GM18508 (cell line): ENCODE results near the gene SAC3D1.

Experiments used
- ATAC-seq: cut with Tn5 transposase; IDR thresholded peaks from one replicate; pipeline ENCODE4 v1.9.1; 2021; ENCODE audit warnings: moderate number of reproducible peaks; ENCODE audit not compliant: insufficient read depth, unreplicated experiment

The SAC3D1 gene

GRCh38 chr11:65058419-65059054 lies 17.5 kb downstream of the SAC3D1 start, which contains the start of gene NAALADL1:
NAALADL1 (minus strand) TSS chr11:65058553; CDS start chr11:65058521, 32 bp downstream.
- no peak for ATAC-seq

- no peak for ATAC-seq
These were observed 18.5 kb downstream of the SAC3D1 start for GRCh38 chr11:65059523-65059922.

- ATAC-seq: no peak
These were observed 19.2 kb downstream of the SAC3D1 start for GRCh38 chr11:65059959-65060824.

GRCh38 chr11:65060913-65061408 lies 20.0 kb downstream of the SAC3D1 start:
- no peak for ATAC-seq

GRCh38 chr11:65063532-65063931 lies 22.5 kb downstream of the SAC3D1 start:
- no peak for ATAC-seq

GRCh38 chr11:65064847-65065240 lies 23.8 kb downstream of the SAC3D1 start:
- no peak for ATAC-seq

GRCh38 chr11:65065851-65066250 lies 24.8 kb downstream of the SAC3D1 start:
- ATAC-seq: no peak

GRCh38 chr11:65066315-65066714 lies 25.3 kb downstream of the SAC3D1 start:
- ATAC-seq: no peak

- ATAC-seq: no peak
These were observed 25.8 kb downstream of the SAC3D1 start for GRCh38 chr11:65066805-65067291.

GRCh38 chr11:65067446-65067845 lies 26.4 kb downstream of the SAC3D1 start:
- ATAC-seq: no peak

GRCh38 chr11:65069217-65069616 lies 28.2 kb downstream of the SAC3D1 start:
- no peak for ATAC-seq

- no peak for ATAC-seq
These were observed 31.1 kb downstream of the SAC3D1 start for GRCh38 chr11:65071907-65072630.

GRCh38 chr11:65072631-65072966 lies 31.6 kb downstream of the SAC3D1 start:
- ATAC-seq: no peak

GRCh38 chr11:65077451-65077850 lies 36.4 kb downstream of the SAC3D1 start:
- ATAC-seq: no peak

GRCh38 chr11:65078151-65078550 lies 37.1 kb downstream of the SAC3D1 start:
- ATAC-seq: no peak

GRCh38 chr11:65078786-65079342 lies 37.9 kb downstream of the SAC3D1 start:
- no peak for ATAC-seq

- ATAC-seq: no peak
These were observed 42.3 kb downstream of the SAC3D1 start for GRCh38 chr11:65083134-65083833.

GRCh38 chr11:65083834-65084597 lies 43.0 kb downstream of the SAC3D1 start, which contains the start of the genes CDCA5 and ZFPL1:
CDCA5 (minus strand) TSS chr11:65084040; CDS start chr11:65083978, 62 bp downstream.
ZFPL1 (plus strand) TSS chr11:65084222; CDS start chr11:65084699, 477 bp downstream.
- no peak for ATAC-seq
